Caco-2 (cell line): ENCODE measurements around the gene PPP4R4. TPM values are rescaled to one million over a fixed set of nuclear protein-coding genes. Genes with fewer than 3 reads are reported as not detected.
A peak's percentile ranks its signal among the peaks of the same experiment; 100 is the strongest.

Source experiments
- BruUV-seq: library from RNA; stranded (reverse); fragments of 400-500 nt; replicated peaks from 2 replicates; lab custom pipeline; 2021; lab: Mats Ljungman, UMichigan
- CTCF ChIA-PET: fragments of 300-600 bp; sonication (Branson Sonifier 250); formaldehyde crosslinking; loops from one replicate; lab custom pipeline; 2022; ENCODE audit warnings: antibody characterized with exemption; lab: Charles Lee
- POLR2A ChIA-PET: fragments of 300-600 bp; sonication (Branson Sonifier 250); formaldehyde crosslinking; loops from one replicate; lab custom pipeline; 2022; ENCODE audit warnings: antibody characterized with exemption; lab: Charles Lee
- DNase-seq, 2 experiments: peaks; one replicate each; pipeline versions ENCODE4 v3.0.0 to v3.0.0-alpha.2; 2020 to 2022
- H3K27me3 ChIP-seq: replicated peaks from 2 replicates; pipeline ENCODE4 v1.6.0; 2011; ENCODE audit warnings: low read length; ENCODE audit not compliant: control insufficient read depth, insufficient read depth
- H3K36me3 ChIP-seq: 2 replicates; pipeline ENCODE4 v1.5.1; 2011; ENCODE audit warnings: low read length; ENCODE audit not compliant: control insufficient read depth, insufficient read depth
- H3K4me1 ChIP-seq: fragments of 250-450 bp; sonication (Bioruptor Pico); 2 replicates; pipeline ENCODE4 v1.5.1; 2020; ENCODE audit warnings: mild to moderate bottlenecking
- H3K4me3 ChIP-seq: 2 replicates; pipeline ENCODE4 v1.5.1; 2011; ENCODE audit warnings: low read depth, mild to moderate bottlenecking, control low read depth, low read length
- H3K9me3 ChIP-seq: fragments of 250-450 bp; sonication (Bioruptor Pico); 2 replicates; pipeline ENCODE4 v1.5.1; 2020; ENCODE audit warnings: mild to moderate bottlenecking, moderate library complexity
- H3K27ac Mint-ChIP-seq: one replicate; pipeline ENCODE4 v1.8.0; 2022; ENCODE audit warnings: mixed read lengths; ENCODE audit not compliant: unreplicated experiment
- H3K27me3 Mint-ChIP-seq: one replicate; pipeline ENCODE4 v1.8.0; 2022; ENCODE audit warnings: mixed read lengths; ENCODE audit not compliant: insufficient read depth, unreplicated experiment
- H3K36me3 Mint-ChIP-seq: one replicate; pipeline ENCODE4 v1.8.0; 2022; ENCODE audit warnings: mild to moderate bottlenecking, mixed read lengths; ENCODE audit not compliant: insufficient read depth, unreplicated experiment
- H3K4me1 Mint-ChIP-seq: one replicate; pipeline ENCODE4 v1.8.0; 2022; ENCODE audit warnings: low read depth, mixed read lengths; ENCODE audit not compliant: unreplicated experiment
- H3K4me3 Mint-ChIP-seq: one replicate; pipeline ENCODE4 v1.8.0; 2022; ENCODE audit warnings: mild to moderate bottlenecking, moderate library complexity, mixed read lengths; ENCODE audit not compliant: unreplicated experiment
- H3K9me3 Mint-ChIP-seq: one replicate; pipeline ENCODE4 v1.8.0; 2022; ENCODE audit warnings: mixed read lengths; ENCODE audit not compliant: unreplicated experiment
- CTCF ChIP-seq, 2 experiments: fragments of 200-600 bp in 1 of 2; IDR thresholded peaks; 1 replicate in 1 of 2; 2 replicates in 1 of 2; pipeline versions ENCODE4 v1.5.1 to v1.8.0; 2011 to 2022; ENCODE audit warnings: antibody characterized with exemption in 1 of 2, control low read depth in 1 of 2, inconsistent platforms in 1 of 2, low read depth in 1 of 2, low read length in 1 of 2, mild to moderate bottlenecking in 1 of 2, moderate library complexity in 1 of 2; ENCODE audit not compliant: insufficient read depth in 1 of 2, severe bottlenecking in 1 of 2, unreplicated experiment in 1 of 2
- intact Hi-C: fragments of 100-400 bp; cut with micrococcal nuclease; formaldehyde crosslinking; loops from one replicate; pipeline ENCODE4 v1.10.0; 2022; ENCODE audit not compliant: unreplicated experiment
- total RNA-seq: library from RNA; stranded (reverse); gene quantifications from 2 replicates; pipeline ENCODE4 v1.2.3, GENCODE V29; 2022

Gene PPP4R4
- total RNA-seq, 1 experiment from 2014 or later = 0.20 TPM

GRCh38 chr14:94171208-94171607 is 2.9 kb upstream of the PPP4R4 start:
- Histone ChIP-seq H3K9me3 (no peaks in the 10 kb centered on the region), H3K27me3 (no peaks in the 10 kb centered on the region), H3K36me3 (no peaks in the 10 kb centered on the region), H3K4me1 (0 out of 2 replicates have a peak, but pooled peaks cover 4% of the 10 kb centered on the region), H3K4me3 (no peak overlapping the region)
- no peak for DNase-seq
- POLR2A ChIA-PET = no interaction called here
- no peak for TF ChIP-seq CTCF (IDR thresholded peaks at IDR 0.05; ENCODE audit: insufficient read depth in 1 of 2, low read depth in 1 of 2, low read length in 1 of 2, severe bottlenecking in 1 of 2, unreplicated experiment in 1 of 2)
- Mint-ChIP-seq H3K36me3 (no peaks in the 10 kb centered on the region), H3K9me3 (no peaks in the 10 kb centered on the region), H3K27ac (no peak overlapping the region), H3K27me3 (peaks cover 18% of the 10 kb centered on the region), H3K4me1 (no peaks in the 10 kb centered on the region), H3K4me3 (no peak overlapping the region)
- no TSS peak for BruUV-seq
- intact Hi-C loops = no loop called here
- CTCF ChIA-PET = no interaction called here

GRCh38 chr14:94172545-94172944 is 1.6 kb upstream of the PPP4R4 start:
- no TSS peak for BruUV-seq
- POLR2A ChIA-PET = no interaction called here
- Mint-ChIP-seq H3K27ac (no peak overlapping the region), H3K36me3 (no peaks in the 10 kb centered on the region), H3K27me3 (peaks cover 20% of the 10 kb centered on the region), H3K9me3 (no peaks in the 10 kb centered on the region), H3K4me3 (peak overlapping the region; percentile 69), H3K4me1 (no peaks in the 10 kb centered on the region)
- no peak overlapping the region for H3K4me3 ChIP-seq
- no peaks in the 10 kb centered on the region for H3K36me3 ChIP-seq
- H3K4me1 ChIP-seq = 0 out of 2 replicates have a peak, but pooled peaks cover 4% of the 10 kb centered on the region
- no peaks in the 10 kb centered on the region for H3K27me3 ChIP-seq
- no peak for TF ChIP-seq CTCF (IDR thresholded peaks at IDR 0.05; ENCODE audit: insufficient read depth in 1 of 2, low read depth in 1 of 2, low read length in 1 of 2, severe bottlenecking in 1 of 2, unreplicated experiment in 1 of 2)
- intact Hi-C loops = no loop called here
- DNase-seq = no peak
- CTCF ChIA-PET = no interaction called here
- H3K9me3 ChIP-seq = no peaks in the 10 kb centered on the region

- CTCF ChIA-PET = interaction anchor here (0.6 to 1.0 kb wide), 2 partner anchors 41 to 261 kb away, joined by 4 read pairs; no protein-coding TSS in a partner anchor
- no peak for TF ChIP-seq CTCF (IDR thresholded peaks at IDR 0.05; ENCODE audit: insufficient read depth in 1 of 2, low read depth in 1 of 2, low read length in 1 of 2, severe bottlenecking in 1 of 2, unreplicated experiment in 1 of 2)
- H3K4me1 ChIP-seq = 0 out of 2 replicates have a peak, but pooled peaks cover 4% of the 10 kb centered on the region
- no peaks in the 10 kb centered on the region for H3K9me3 ChIP-seq
- Mint-ChIP-seq H3K4me1 (no peaks in the 10 kb centered on the region), H3K27me3 (peaks cover 21% of the 10 kb centered on the region), H3K4me3 (peak overlapping the region; percentile 69), H3K36me3 (no peaks in the 10 kb centered on the region), H3K27ac (no peak overlapping the region), H3K9me3 (no peaks in the 10 kb centered on the region)
- no peaks in the 10 kb centered on the region for H3K27me3 ChIP-seq
- no peak for DNase-seq
- intact Hi-C loops = no loop called here
- no TSS peak for BruUV-seq
- POLR2A ChIA-PET = no interaction called here
- peak overlapping the region; percentile 57 for H3K4me3 ChIP-seq
- H3K36me3 ChIP-seq = no peaks in the 10 kb centered on the region
These were observed 644 bp upstream of the PPP4R4 start for GRCh38 chr14:94173471-94173884.
